K562 (cell line): ENCODE measurements around the gene STAP1.

ENCODE experiments used
- CTCF ChIP-seq, 3 experiments: IDR thresholded peaks in 2 of 3; conservative IDR thresholded peaks in 1 of 3; 2 replicates each; pipeline ENCODE4 v1.5.1; 2011 to 2012; ENCODE audit warnings: low read length in 3 of 3, mild to moderate bottlenecking in 3 of 3, control low read depth in 2 of 3, improper control_type of control experiment in 1 of 3, inconsistent platforms in 1 of 3, low read depth in 1 of 3, mixed read lengths in 1 of 3, moderate library complexity in 1 of 3; ENCODE audit not compliant: insufficient read depth in 2 of 3
- HDGF ChIP-seq: fragments of 450-650 bp; IDR thresholded peaks from 2 replicates; pipeline ENCODE4 v1.6.1; 2016
- KDM1A ChIP-seq, 2 experiments: fragments of 450-650 bp; IDR thresholded peaks; 2 replicates each; pipeline ENCODE4 v1.6.1; 2016; ENCODE audit warnings: mild to moderate bottlenecking in 2 of 2
- MYC ChIP-seq, 2 experiments: fragments of 250-450 bp in 1 of 2; sonication (Bioruptor Pico) in 1 of 2; IDR thresholded peaks; 2 replicates each; pipeline versions ENCODE4 v1.5.1 to v1.6.1; 2012 to 2021; ENCODE audit warnings: low read depth in 2 of 2, borderline replicate concordance in 1 of 2, improper control_type of control experiment in 1 of 2, low read length in 1 of 2, mild to moderate bottlenecking in 1 of 2, moderate library complexity in 1 of 2
- NR1H2 ChIP-seq: sonication (generic); formaldehyde crosslinking; IDR thresholded peaks from 2 replicates; pipeline ENCODE4 v1.4.0; 2020; ENCODE audit warnings: mild to moderate bottlenecking, missing genetic modification reagents
- SIN3A ChIP-seq, 2 experiments: fragments of 150-350 bp in 1 of 2; IDR thresholded peaks; 2 replicates each; pipeline ENCODE4 v1.6.1; 2011 to 2016; ENCODE audit warnings: borderline replicate concordance in 2 of 2, low read depth in 2 of 2, low read length in 2 of 2, mild to moderate bottlenecking in 2 of 2, moderate library complexity in 2 of 2; ENCODE audit not compliant: control insufficient read depth in 1 of 2
- ZNF263 ChIP-seq: sonication (generic); formaldehyde crosslinking; IDR thresholded peaks from 2 replicates; pipeline ENCODE4 v1.8.0; 2022; ENCODE audit warnings: mild to moderate bottlenecking, missing genetic modification reagents, borderline replicate concordance
- ZNF324 ChIP-seq: fragments of 250-450 bp; sonication (Bioruptor Pico); IDR thresholded peaks from 2 replicates; pipeline ENCODE4 v1.4.0; 2020; ENCODE audit warnings: mild to moderate bottlenecking
- ZNF707 ChIP-seq: fragments of 250-450 bp; sonication (Bioruptor Pico); conservative IDR thresholded peaks from 2 replicates; pipeline ENCODE4 v1.8.0; 2022; ENCODE audit warnings: inconsistent platforms, mild to moderate bottlenecking, moderate library complexity

- no peak for TF ChIP-seq ZNF324
- TF ChIP-seq KDM1A (IDR thresholded peaks at IDR 0.05), result no peak
- no peak for TF ChIP-seq CTCF (IDR thresholded peaks at IDR 0.05 in 2 of 3, conservative IDR thresholded peaks at IDR 0.05 in 1 of 3; ENCODE audit: insufficient read depth in 2 of 3, low read depth in 1 of 3, low read length in 3 of 3)
- no peak for TF ChIP-seq SIN3A (IDR thresholded peaks at IDR 0.05; ENCODE audit: borderline replicate concordance in 2 of 2, control insufficient read depth in 1 of 2, low read depth in 2 of 2, low read length in 2 of 2)
- TF ChIP-seq MYC (IDR thresholded peaks at IDR 0.05; ENCODE audit: low read depth, low read length), result no peak
- no peak for TF ChIP-seq MYC (CRISPR knock-in tag; IDR thresholded peaks at IDR 0.05; ENCODE audit: borderline replicate concordance, low read depth)
- no peak for TF ChIP-seq ZNF707 (CRISPR knock-in tag)
- TF ChIP-seq ZNF263 (CRISPR knock-in tag), result no peak
- no peak for TF ChIP-seq HDGF
- no peak for TF ChIP-seq NR1H2 (CRISPR knock-in tag)
These were observed 6.8 kb downstream of the STAP1 start for GRCh38 chr4:67565284-67565683.
